OCI-LY3 (cell line): Measurements from ENCODE around the gene MAGI2.

ENCODE experiments used
- H2AFZ ChIP-seq: fragments of 200-600, 300-600 bp; shearing (Covaris generic); 2 replicates; pipeline ENCODE4 v1.6.0; 2014; ENCODE audit warnings: antibody characterized with exemption, low read depth, low read length
- H3K27ac ChIP-seq: fragments of 200-600, 300-600 bp; sonication (generic); 2 replicates; pipeline ENCODE4 v1.5.1; 2014; ENCODE audit warnings: mild to moderate bottlenecking, low read length, moderate library complexity, mixed read lengths
- H3K27me3 ChIP-seq: fragments of 200-600, 300-600 bp; sonication (generic); 2 replicates; pipeline ENCODE4 v1.6.1; 2014; ENCODE audit warnings: low read depth, low read length, mixed read lengths
- H3K36me3 ChIP-seq: fragments of 200-600, 300-600 bp; sonication (generic); replicated peaks from 2 replicates; pipeline ENCODE3; 2014; ENCODE audit warnings: low read depth, low read length, mixed read lengths
- H3K4me1 ChIP-seq: fragments of 300-600, 200-600 bp; sonication (generic); 2 replicates; pipeline ENCODE4 v1.6.1; 2014; ENCODE audit warnings: low read length, mixed read lengths
- H3K4me2 ChIP-seq: fragments of 200-600, 300-600 bp; sonication (generic); 2 replicates; pipeline ENCODE4 v1.6.1; 2014; ENCODE audit warnings: low read length, mixed read lengths
- H3K4me3 ChIP-seq: fragments of 300-600, 200-600 bp; sonication (generic); 2 replicates; pipeline ENCODE4 v1.5.1; 2014; ENCODE audit warnings: antibody characterized with exemption, mild to moderate bottlenecking, low read length, moderate library complexity
- H3K79me2 ChIP-seq: fragments of 300-600, 200-600 bp; shearing (Covaris generic); 2 replicates; pipeline ENCODE4 v1.6.1; 2014; ENCODE audit warnings: mild to moderate bottlenecking, low read length, mixed read lengths
- H3K9ac ChIP-seq: fragments of 300-600, 200-600 bp; shearing (Covaris generic); 2 replicates; pipeline ENCODE4 v1.6.0; 2014; ENCODE audit warnings: mild to moderate bottlenecking, low read length, moderate library complexity
- H3K9me3 ChIP-seq: fragments of 200-600, 300-600 bp; shearing (Covaris generic); 2 replicates; pipeline ENCODE4 v1.6.1; 2014; ENCODE audit warnings: low read length, mixed read lengths; ENCODE audit not compliant: insufficient read depth
- H4K20me1 ChIP-seq: fragments of 200-600, 300-600 bp; sonication (generic); 2 replicates; pipeline ENCODE4 v1.6.1; 2016; ENCODE audit warnings: low read length, mixed read lengths; ENCODE audit not compliant: insufficient read depth
- EZH2phosphoT487 ChIP-seq: fragments of 200-600 bp; shearing (Covaris generic); IDR thresholded peaks from 2 replicates; pipeline ENCODE4 v1.6.1; 2018; ENCODE audit warnings: antibody characterized with exemption, mixed run types, low read depth
- TF ChIP-seq, protein P1 (sequence below): fragments of 200-600, 300-600 bp; sonication (generic); IDR thresholded peaks from 2 replicates; pipeline ENCODE4 v1.5.1; 2014; ENCODE audit warnings: antibody characterized with exemption, low read length, low read depth

The MAGI2 gene

DNA sequence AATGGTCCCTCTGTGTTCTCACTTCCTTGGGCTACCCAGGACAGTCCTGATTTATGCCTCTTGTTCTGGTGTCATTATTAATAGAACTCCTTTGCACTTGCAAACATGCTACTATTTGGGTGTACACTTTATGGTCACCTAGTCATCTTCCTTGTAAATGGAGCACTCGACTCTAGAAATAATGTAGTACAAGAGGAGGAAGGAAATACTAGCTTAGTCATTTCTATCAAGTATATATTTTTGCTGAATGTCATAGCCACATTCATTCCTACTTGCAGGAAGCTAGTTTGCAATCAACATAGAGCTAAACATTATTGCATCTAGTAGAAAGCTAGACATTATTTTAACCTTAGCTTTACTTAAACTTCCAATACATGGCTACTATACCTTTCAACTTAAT, 335.3 kb downstream of the MAGI2 start:
- H3K27ac ChIP-seq: no peak overlapping the region
- H3K79me2 ChIP-seq: no peaks in the 10 kb centered on the region
- no peak overlapping the region for H3K4me3 ChIP-seq
- H3K4me2 ChIP-seq: no peak overlapping the region
- no peaks in the 10 kb centered on the region for H3K27me3 ChIP-seq
- TF ChIP-seq, protein P1, sequence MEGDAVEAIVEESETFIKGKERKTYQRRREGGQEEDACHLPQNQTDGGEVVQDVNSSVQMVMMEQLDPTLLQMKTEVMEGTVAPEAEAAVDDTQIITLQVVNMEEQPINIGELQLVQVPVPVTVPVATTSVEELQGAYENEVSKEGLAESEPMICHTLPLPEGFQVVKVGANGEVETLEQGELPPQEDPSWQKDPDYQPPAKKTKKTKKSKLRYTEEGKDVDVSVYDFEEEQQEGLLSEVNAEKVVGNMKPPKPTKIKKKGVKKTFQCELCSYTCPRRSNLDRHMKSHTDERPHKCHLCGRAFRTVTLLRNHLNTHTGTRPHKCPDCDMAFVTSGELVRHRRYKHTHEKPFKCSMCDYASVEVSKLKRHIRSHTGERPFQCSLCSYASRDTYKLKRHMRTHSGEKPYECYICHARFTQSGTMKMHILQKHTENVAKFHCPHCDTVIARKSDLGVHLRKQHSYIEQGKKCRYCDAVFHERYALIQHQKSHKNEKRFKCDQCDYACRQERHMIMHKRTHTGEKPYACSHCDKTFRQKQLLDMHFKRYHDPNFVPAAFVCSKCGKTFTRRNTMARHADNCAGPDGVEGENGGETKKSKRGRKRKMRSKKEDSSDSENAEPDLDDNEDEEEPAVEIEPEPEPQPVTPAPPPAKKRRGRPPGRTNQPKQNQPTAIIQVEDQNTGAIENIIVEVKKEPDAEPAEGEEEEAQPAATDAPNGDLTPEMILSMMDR: no peak
- TF ChIP-seq EZH2phosphoT487: no peak
- no peaks in the 10 kb centered on the region for H3K36me3 ChIP-seq
- H3K9me3 ChIP-seq: no peaks in the 10 kb centered on the region
- peaks cover under 1% of the 10 kb centered on the region; the same call in 1 of the 2 replicates for H3K4me1 ChIP-seq
- no peak overlapping the region for H2AFZ ChIP-seq
- no peak overlapping the region for H3K9ac ChIP-seq
- no peaks in the 10 kb centered on the region for H4K20me1 ChIP-seq

DNA sequence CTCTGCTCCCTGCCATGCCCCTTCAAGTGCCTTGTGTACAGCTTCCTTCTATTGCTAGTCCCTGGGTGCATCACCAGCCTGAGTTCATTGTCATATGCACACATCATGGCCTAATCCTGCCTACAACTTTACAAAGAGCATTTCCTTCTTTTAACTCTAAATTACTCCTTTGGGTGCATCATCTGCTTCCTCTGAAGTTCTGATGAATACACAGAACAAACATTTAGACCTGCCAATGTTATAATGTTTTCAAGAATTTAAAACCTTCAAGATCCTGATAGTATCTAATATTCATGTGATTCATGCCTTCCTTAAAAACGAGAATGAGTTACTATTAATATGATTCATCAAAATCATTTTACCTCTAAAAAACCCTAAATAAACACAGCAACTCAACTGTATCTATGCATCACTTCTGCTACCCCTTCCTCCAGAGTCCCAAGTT, 357.1 kb downstream of the MAGI2 start:
- no peaks in the 10 kb centered on the region for H3K79me2 ChIP-seq
- no peaks in the 10 kb centered on the region for H3K4me1 ChIP-seq
- H3K9ac ChIP-seq: no peak overlapping the region
- H3K36me3 ChIP-seq: no peaks in the 10 kb centered on the region
- no peak overlapping the region for H3K4me3 ChIP-seq
- H2AFZ ChIP-seq: no peak overlapping the region
- TF ChIP-seq EZH2phosphoT487: no peak
- TF ChIP-seq, protein P1: no peak
- H3K9me3 ChIP-seq: no peaks in the 10 kb centered on the region
- H3K4me2 ChIP-seq: no peak overlapping the region
- no peaks in the 10 kb centered on the region for H4K20me1 ChIP-seq
- H3K27me3 ChIP-seq: no peaks in the 10 kb centered on the region
- H3K27ac ChIP-seq: no peak overlapping the region

DNA sequence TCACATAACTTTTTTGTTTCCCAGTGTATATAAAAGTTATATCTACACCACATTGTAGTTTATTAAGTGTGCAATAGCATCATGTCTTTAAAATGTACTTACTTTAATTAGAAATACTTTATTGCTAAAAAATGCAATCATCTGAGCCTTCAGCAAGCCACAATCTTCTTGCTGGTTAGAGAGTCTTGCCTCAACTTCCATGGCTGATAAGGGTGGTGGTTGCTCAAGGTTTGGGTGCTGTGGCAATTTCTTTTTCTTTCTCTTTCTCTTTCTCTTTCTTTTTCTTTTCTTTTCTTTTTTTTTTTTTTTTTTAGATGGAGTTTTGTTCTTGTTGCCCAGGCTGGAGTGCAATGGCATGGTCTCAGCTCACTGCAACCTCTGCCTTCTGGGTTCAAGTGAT, 360.0 kb downstream of the MAGI2 start:
- no peaks in the 10 kb centered on the region for H3K4me1 ChIP-seq
- no peaks in the 10 kb centered on the region for H3K36me3 ChIP-seq
- H3K27ac ChIP-seq: no peak overlapping the region
- no peak overlapping the region for H3K9ac ChIP-seq
- no peak overlapping the region for H2AFZ ChIP-seq
- H3K9me3 ChIP-seq: no peaks in the 10 kb centered on the region
- no peaks in the 10 kb centered on the region for H3K79me2 ChIP-seq
- no peaks in the 10 kb centered on the region for H4K20me1 ChIP-seq
- TF ChIP-seq, protein P1: no peak
- no peak for TF ChIP-seq EZH2phosphoT487
- no peaks in the 10 kb centered on the region for H3K27me3 ChIP-seq
- no peak overlapping the region for H3K4me3 ChIP-seq
- H3K4me2 ChIP-seq: no peak overlapping the region

DNA sequence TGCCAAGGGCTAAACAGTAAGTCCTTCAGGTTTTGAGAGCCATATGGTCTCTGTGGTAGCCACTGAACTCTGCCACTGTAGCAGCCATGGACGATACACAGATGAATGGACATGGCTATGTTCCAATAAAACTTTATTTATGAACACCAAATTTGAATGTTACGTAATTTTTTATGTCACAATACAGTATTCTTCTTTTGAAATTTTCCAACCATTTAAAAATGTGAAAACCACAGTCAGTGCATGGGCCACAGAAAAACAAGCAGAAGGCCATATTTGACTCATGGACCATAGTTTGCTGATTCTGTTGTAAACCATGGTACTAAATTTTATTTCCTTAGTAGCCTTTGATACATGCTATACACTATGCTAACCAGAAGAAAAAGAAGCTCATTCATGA, 361.8 kb downstream of the MAGI2 start:
- no peak overlapping the region for H3K27ac ChIP-seq
- H3K9ac ChIP-seq: no peak overlapping the region
- H2AFZ ChIP-seq: no peak overlapping the region
- no peaks in the 10 kb centered on the region for H3K36me3 ChIP-seq
- H3K27me3 ChIP-seq: no peaks in the 10 kb centered on the region
- no peaks in the 10 kb centered on the region for H4K20me1 ChIP-seq
- TF ChIP-seq, protein P1: no peak
- no peak for TF ChIP-seq EZH2phosphoT487
- no peaks in the 10 kb centered on the region for H3K9me3 ChIP-seq
- H3K79me2 ChIP-seq: no peaks in the 10 kb centered on the region
- no peaks in the 10 kb centered on the region for H3K4me1 ChIP-seq
- H3K4me3 ChIP-seq: no peak overlapping the region
- no peak overlapping the region for H3K4me2 ChIP-seq
